ENCODE measurements around the gene SERPING1. TPM values are rescaled to one million over a fixed set of nuclear protein-coding genes. Genes with fewer than 3 reads are reported as not detected.

The SERPING1 gene
- polyA plus RNA-seq, 1 experiment: 15.2 TPM

DNA sequence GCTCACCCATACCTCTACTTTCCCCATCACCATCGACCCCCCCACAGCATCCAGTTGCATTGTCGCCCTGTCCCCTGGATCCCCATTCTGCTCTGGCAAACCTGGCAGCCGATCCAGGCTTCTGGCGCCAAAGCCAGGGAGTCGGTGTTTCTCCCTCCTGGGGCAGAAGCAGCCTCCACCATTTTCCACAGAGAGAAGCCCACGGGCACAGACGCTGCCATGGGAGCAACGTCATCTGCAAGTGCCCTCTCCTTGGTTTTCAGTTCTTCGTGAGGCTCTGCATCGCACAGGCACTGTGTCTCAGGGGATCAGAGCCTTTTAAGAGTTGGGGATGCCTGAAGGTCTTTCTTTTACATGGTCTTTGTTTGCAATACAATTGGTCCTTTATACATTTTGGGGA is 49.9 kb downstream of the SERPING1 start:
- TF ChIP-seq, protein P1, sequence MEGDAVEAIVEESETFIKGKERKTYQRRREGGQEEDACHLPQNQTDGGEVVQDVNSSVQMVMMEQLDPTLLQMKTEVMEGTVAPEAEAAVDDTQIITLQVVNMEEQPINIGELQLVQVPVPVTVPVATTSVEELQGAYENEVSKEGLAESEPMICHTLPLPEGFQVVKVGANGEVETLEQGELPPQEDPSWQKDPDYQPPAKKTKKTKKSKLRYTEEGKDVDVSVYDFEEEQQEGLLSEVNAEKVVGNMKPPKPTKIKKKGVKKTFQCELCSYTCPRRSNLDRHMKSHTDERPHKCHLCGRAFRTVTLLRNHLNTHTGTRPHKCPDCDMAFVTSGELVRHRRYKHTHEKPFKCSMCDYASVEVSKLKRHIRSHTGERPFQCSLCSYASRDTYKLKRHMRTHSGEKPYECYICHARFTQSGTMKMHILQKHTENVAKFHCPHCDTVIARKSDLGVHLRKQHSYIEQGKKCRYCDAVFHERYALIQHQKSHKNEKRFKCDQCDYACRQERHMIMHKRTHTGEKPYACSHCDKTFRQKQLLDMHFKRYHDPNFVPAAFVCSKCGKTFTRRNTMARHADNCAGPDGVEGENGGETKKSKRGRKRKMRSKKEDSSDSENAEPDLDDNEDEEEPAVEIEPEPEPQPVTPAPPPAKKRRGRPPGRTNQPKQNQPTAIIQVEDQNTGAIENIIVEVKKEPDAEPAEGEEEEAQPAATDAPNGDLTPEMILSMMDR (IDR thresholded peaks at IDR 0.05; ENCODE audit: low read depth, low read length): no peak
- ChIA-PET POLR2A (interaction anchor here (1.2 kb wide), 1 partner anchor 79 kb away, joined by 5 read pairs; no protein-coding TSS in a partner anchor), CTCF (interaction anchor here (0.6 to 2.3 kb wide), 5 partner anchors 10 to 190 kb away, joined by 3 to 8 read pairs (median 4); partner anchors contain the start of gene UBE2L6)
- H3K9me3 ChIP-seq (ENCODE audit: control insufficient read depth, insufficient read depth, low read length): no peaks in the 10 kb centered on the region; the same call in 1 of the 2 replicates
- 0 out of 2 replicates have a peak overlapping the region, but pooled peaks have one; percentile 10 for H3K4me3 ChIP-seq (ENCODE audit: low read depth, low read length)
- H3K27ac ChIP-seq (ENCODE audit: low read depth, low read length): no peak overlapping the region
- DNase-seq (ENCODE audit: low read depth, low spot score): no peak
- H3K27me3 ChIP-seq (ENCODE audit: control insufficient read depth, insufficient read depth, low read length): peaks cover 21% of the 10 kb centered on the region

DNA sequence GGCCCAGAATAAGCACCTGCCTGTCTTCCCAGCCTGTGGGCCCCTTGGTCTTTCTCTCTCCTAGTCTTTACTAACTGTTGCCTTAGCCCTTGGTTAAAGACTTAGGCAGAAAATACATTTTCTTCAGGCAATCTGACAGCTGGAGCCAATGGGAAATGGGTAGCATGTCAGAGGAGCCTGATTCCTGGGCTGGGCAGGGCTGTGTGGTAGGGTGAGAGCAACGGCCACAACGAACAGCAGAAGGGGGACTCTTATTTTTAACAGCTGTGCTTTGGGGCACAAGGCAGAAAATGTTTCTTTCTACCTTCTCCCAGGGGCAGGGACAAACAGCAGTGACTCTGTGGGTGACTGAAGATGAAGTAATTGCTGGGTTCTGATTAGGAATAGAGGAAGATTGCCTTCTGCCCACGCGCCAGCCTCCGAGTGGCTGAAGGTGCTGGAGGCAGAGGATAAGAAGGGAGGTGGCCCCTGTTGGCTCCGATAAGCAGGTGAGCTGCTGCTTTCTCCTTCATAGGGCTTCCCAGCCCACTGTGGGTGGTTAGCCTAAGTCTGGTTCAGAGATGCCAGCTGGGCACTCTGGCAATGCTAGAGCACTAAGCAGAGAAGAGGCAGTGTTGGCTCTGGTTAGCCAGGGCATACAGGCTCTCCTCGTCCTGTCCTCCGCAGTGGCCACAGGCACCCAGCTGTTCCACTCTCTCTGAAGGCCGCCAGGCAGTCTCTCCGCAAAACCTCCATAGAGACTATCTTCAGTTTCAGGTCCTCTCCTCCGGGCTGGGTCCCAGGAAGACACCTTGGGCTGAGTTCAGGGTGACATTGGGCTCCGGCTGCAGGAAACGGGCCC is 50.7 kb downstream of the SERPING1 start:
- ChIA-PET CTCF (interaction anchor here (0.8 to 2.3 kb wide), 2 partner anchors 81 to 121 kb away, joined by 4 to 8 read pairs; partner anchors contain the start of gene UBE2L6), POLR2A (interaction anchor here (1.2 to 1.8 kb wide), 2 partner anchors 8 to 80 kb away, joined by 5 to 8 read pairs; no protein-coding TSS in a partner anchor)
- Histone ChIP-seq H3K27ac (ENCODE audit: low read depth, low read length) (no peak overlapping the region), H3K27me3 (ENCODE audit: control insufficient read depth, insufficient read depth, low read length) (peaks cover 21% of the 10 kb centered on the region), H3K4me3 (ENCODE audit: low read depth, low read length) (peak overlapping the region; percentile 69), H3K9me3 (ENCODE audit: control insufficient read depth, insufficient read depth, low read length) (no peaks in the 10 kb centered on the region; the same call in 1 of the 2 replicates)
- DNase-seq (ENCODE audit: low read depth, low spot score): no peak
- TF ChIP-seq, protein P1 (IDR thresholded peaks at IDR 0.05; ENCODE audit: low read depth, low read length): no peak

DNA sequence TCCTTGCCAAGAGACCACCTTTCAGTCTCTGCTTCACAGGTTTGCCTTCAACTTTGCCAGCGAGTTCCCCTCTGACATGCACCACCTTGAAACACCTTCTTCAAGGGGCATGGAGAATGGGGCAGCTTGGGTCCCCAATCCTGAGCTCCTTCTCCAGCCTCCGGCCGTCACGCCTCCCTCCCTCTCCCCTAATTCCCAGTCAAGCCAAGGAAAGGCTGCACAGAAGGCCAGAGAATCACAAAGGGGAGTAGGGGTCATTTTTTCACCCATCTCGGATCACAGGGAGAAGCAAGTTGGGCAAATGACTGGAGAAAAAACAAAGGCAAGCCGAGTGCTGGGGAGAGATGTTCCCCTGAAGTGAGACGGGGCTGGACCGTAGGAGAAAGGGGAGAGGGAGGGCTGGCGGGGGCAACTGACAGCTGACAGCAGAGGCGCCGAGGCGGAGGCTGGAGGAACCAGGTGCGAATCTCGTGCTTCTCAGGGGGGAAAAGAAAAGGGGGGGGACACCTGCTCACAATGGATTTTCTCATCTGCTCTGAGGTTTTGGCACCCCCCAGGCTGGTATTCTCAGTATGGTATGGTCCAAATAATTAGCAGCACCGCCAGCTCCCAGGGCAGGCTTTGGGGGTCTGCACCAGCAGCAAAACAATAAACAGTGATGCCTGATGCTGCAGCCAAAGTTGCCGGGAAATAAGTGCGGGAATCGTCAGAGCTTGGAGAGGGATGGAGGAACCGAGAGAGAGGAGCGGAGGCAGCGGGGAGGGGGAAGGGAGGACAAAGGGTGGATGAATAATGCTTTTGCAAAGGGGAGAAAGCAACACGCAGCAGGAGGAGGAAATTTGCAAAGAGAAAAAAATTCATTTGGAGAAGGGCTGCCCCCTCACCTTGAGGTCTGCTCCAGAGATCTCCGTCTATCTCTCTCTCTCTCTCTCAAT is 51.6 kb downstream of the SERPING1 start:
- peaks cover 21% of the 10 kb centered on the region for H3K27me3 ChIP-seq (ENCODE audit: control insufficient read depth, insufficient read depth, low read length)
- no peaks in the 10 kb centered on the region; the same call in 1 of the 2 replicates for H3K9me3 ChIP-seq (ENCODE audit: control insufficient read depth, insufficient read depth, low read length)
- ChIA-PET CTCF (interaction anchor here (0.8 to 1.0 kb wide), 2 partner anchors 8 to 82 kb away, joined by 3 to 4 read pairs; partner anchors contain the start of gene UBE2L6), POLR2A (interaction anchor here (1.2 to 1.8 kb wide), 2 partner anchors 9 to 81 kb away, joined by 5 to 8 read pairs; no protein-coding TSS in a partner anchor)
- no peak for DNase-seq (ENCODE audit: low read depth, low spot score)
- TF ChIP-seq, protein P1 (IDR thresholded peaks at IDR 0.05; ENCODE audit: low read depth, low read length): no peak
- H3K4me3 ChIP-seq (ENCODE audit: low read depth, low read length): peak overlapping the region; percentile 69
- H3K27ac ChIP-seq (ENCODE audit: low read depth, low read length): no peak overlapping the region

DNA sequence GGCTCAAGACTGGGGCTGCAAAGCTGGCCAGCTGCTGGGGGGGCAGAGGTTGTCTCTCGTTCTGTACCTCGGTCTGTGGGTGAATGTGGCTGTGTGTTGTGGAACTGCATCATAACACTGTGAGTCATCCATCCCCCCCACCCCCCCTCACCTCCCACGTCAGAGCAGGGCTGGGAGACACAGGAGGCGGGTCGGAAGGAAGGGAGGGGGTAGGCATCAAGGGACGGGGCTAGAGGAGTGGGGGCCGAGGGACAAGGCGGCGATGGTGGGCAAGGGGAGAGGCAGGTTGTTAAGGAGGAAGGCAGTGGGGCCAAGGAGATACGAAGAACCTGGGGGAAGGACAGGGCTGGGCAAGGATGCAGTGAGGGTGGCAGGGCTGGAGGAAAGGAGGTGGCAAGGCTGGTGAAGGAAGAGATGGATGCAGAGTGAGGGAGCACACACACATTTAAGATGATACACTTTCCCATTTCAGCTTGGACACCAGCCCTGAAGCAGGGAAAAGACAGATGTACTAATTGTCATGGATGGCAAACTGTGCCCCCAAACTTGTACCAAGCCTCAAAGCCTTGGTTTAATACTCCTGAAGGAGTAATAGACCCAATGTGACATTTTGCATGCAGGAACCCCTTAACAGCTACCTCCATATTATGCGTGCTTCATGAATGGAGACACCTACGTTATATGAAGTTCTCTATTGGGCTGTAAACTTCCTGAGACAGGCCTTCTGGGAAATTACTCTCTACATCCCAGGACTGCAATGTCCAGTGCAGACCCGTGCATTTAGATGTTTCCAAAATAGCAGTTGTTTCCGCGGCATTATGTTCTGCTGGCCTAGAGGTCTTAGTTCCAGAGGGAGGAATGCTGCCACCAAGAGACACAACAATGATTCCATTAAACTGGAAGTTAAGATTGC is 52.6 kb downstream of the SERPING1 start, which contains the start of gene YPEL4:
Gene YPEL4 (minus strand): TSS at position 87 of the 913 bp plus-strand sequence. CDS start 2,805 bp downstream, outside the sequence.
- ChIA-PET CTCF (interaction anchor here (1.0 kb wide), 1 partner anchor 9 kb away, joined by 3 read pairs; no protein-coding TSS in a partner anchor), POLR2A (interaction anchor here (1.8 kb wide), 1 partner anchor 10 kb away, joined by 8 read pairs; no protein-coding TSS in a partner anchor)
- H3K27ac ChIP-seq (ENCODE audit: low read depth, low read length): no peak within 1 kb of the TSS
- H3K9me3 ChIP-seq (ENCODE audit: control insufficient read depth, insufficient read depth, low read length): no peaks in the 10 kb centered on the region; the same call in 1 of the 2 replicates
- H3K27me3 ChIP-seq (ENCODE audit: control insufficient read depth, insufficient read depth, low read length): peaks cover 21% of the 10 kb centered on the region
- peak within 1 kb of the TSS; percentile 69 for H3K4me3 ChIP-seq (ENCODE audit: low read depth, low read length)
- TF ChIP-seq, protein P1 (IDR thresholded peaks at IDR 0.05; ENCODE audit: low read depth, low read length): no peak
- peak; percentile 50 for DNase-seq (ENCODE audit: low read depth, low spot score)

Data from AG04450 (cell line).